Caco-2 (cell line): Measurements from ENCODE around the gene TTPAL. TPM values are rescaled to one million over a fixed set of nuclear protein-coding genes. Genes with fewer than 3 reads are reported as not detected.

Experiments used
- BruUV-seq: library from RNA; stranded (reverse); fragments of 400-500 nt; replicated peaks from 2 replicates; lab custom pipeline; 2021; lab: Mats Ljungman, UMichigan
- CTCF ChIA-PET: fragments of 300-600 bp; sonication (Branson Sonifier 250); formaldehyde crosslinking; loops from one replicate; lab custom pipeline; 2022; ENCODE audit warnings: antibody characterized with exemption; lab: Charles Lee
- POLR2A ChIA-PET: fragments of 300-600 bp; sonication (Branson Sonifier 250); formaldehyde crosslinking; loops from one replicate; lab custom pipeline; 2022; ENCODE audit warnings: antibody characterized with exemption; lab: Charles Lee
- DNase-seq, 2 experiments: peaks; one replicate each; pipeline versions ENCODE4 v3.0.0 to v3.0.0-alpha.2; 2020 to 2022
- H3K27me3 ChIP-seq: replicated peaks from 2 replicates; pipeline ENCODE4 v1.6.0; 2011; ENCODE audit warnings: low read length; ENCODE audit not compliant: control insufficient read depth, insufficient read depth
- H3K36me3 ChIP-seq: 2 replicates; pipeline ENCODE4 v1.5.1; 2011; ENCODE audit warnings: low read length; ENCODE audit not compliant: control insufficient read depth, insufficient read depth
- H3K4me1 ChIP-seq: fragments of 250-450 bp; sonication (Bioruptor Pico); 2 replicates; pipeline ENCODE4 v1.5.1; 2020; ENCODE audit warnings: mild to moderate bottlenecking
- H3K4me3 ChIP-seq: 2 replicates; pipeline ENCODE4 v1.5.1; 2011; ENCODE audit warnings: low read depth, mild to moderate bottlenecking, control low read depth, low read length
- H3K9me3 ChIP-seq: fragments of 250-450 bp; sonication (Bioruptor Pico); 2 replicates; pipeline ENCODE4 v1.5.1; 2020; ENCODE audit warnings: mild to moderate bottlenecking, moderate library complexity
- H3K27ac Mint-ChIP-seq: one replicate; pipeline ENCODE4 v1.8.0; 2022; ENCODE audit warnings: mixed read lengths; ENCODE audit not compliant: unreplicated experiment
- H3K27me3 Mint-ChIP-seq: one replicate; pipeline ENCODE4 v1.8.0; 2022; ENCODE audit warnings: mixed read lengths; ENCODE audit not compliant: insufficient read depth, unreplicated experiment
- H3K36me3 Mint-ChIP-seq: one replicate; pipeline ENCODE4 v1.8.0; 2022; ENCODE audit warnings: mild to moderate bottlenecking, mixed read lengths; ENCODE audit not compliant: insufficient read depth, unreplicated experiment
- H3K4me1 Mint-ChIP-seq: one replicate; pipeline ENCODE4 v1.8.0; 2022; ENCODE audit warnings: low read depth, mixed read lengths; ENCODE audit not compliant: unreplicated experiment
- H3K4me3 Mint-ChIP-seq: one replicate; pipeline ENCODE4 v1.8.0; 2022; ENCODE audit warnings: mild to moderate bottlenecking, moderate library complexity, mixed read lengths; ENCODE audit not compliant: unreplicated experiment
- H3K9me3 Mint-ChIP-seq: one replicate; pipeline ENCODE4 v1.8.0; 2022; ENCODE audit warnings: mixed read lengths; ENCODE audit not compliant: unreplicated experiment
- CTCF ChIP-seq, 2 experiments: fragments of 200-600 bp in 1 of 2; IDR thresholded peaks; 1 replicate in 1 of 2; 2 replicates in 1 of 2; pipeline versions ENCODE4 v1.5.1 to v1.8.0; 2011 to 2022; ENCODE audit warnings: antibody characterized with exemption in 1 of 2, control low read depth in 1 of 2, inconsistent platforms in 1 of 2, low read depth in 1 of 2, low read length in 1 of 2, mild to moderate bottlenecking in 1 of 2, moderate library complexity in 1 of 2; ENCODE audit not compliant: insufficient read depth in 1 of 2, severe bottlenecking in 1 of 2, unreplicated experiment in 1 of 2
- intact Hi-C: fragments of 100-400 bp; cut with micrococcal nuclease; formaldehyde crosslinking; loops from one replicate; pipeline ENCODE4 v1.10.0; 2022; ENCODE audit not compliant: unreplicated experiment
- total RNA-seq: library from RNA; stranded (reverse); gene quantifications from 2 replicates; pipeline ENCODE4 v1.2.3, GENCODE V29; 2022

The TTPAL gene
- total RNA-seq, 1 experiment from 2014 or later: 54.6 TPM

DNA sequence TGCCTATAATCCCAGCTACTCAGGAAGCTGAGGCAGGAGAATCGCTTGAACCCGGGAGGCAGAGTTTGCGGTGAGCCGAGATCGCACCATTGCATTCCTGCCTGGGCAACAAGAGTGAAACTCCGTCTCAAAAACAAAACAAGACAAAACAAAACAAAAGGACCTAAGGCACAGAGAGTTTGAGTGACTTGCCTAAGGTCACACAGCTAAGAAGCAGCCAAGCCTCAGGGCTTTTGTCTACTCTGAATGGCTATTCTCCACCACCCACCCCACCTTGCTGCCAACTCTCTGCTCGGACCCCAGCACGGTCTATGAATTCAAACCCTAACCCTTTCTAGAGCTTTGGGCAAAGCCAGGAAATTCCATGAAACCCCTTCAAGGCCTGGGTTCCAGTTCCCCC, 19.1 kb upstream of the TTPAL start:
- POLR2A ChIA-PET: no interaction called here
- DNase-seq: no peak

GRCh38 chr20:44457016-44457415, 18.7 kb upstream of the TTPAL start:
- BruUV-seq: no TSS peak
- DNase-seq: peak; percentile 50 to 88

More for the DNA sequence above, 19.1 kb upstream of the TTPAL start:
- Histone ChIP-seq H3K9me3 (no peaks in the 10 kb centered on the region), H3K4me3 (no peak overlapping the region), H3K27me3 (no peaks in the 10 kb centered on the region), H3K4me1 (peaks cover 9% of the 10 kb centered on the region), H3K36me3 (no peaks in the 10 kb centered on the region)
- CTCF ChIA-PET: interaction anchor here (0.6 to 1.0 kb wide), 2 partner anchors 16 to 72 kb away, joined by 3 to 4 read pairs; no protein-coding TSS in a partner anchor
- no peaks in the 10 kb centered on the region for H3K27me3 Mint-ChIP-seq
- H3K36me3 Mint-ChIP-seq: no peaks in the 10 kb centered on the region
- no peaks in the 10 kb centered on the region for H3K4me1 Mint-ChIP-seq
- peak overlapping the region; percentile 34 for H3K27ac Mint-ChIP-seq
- intact Hi-C loops: no loop called here
- H3K9me3 Mint-ChIP-seq: no peaks in the 10 kb centered on the region
- no TSS peak for BruUV-seq
- TF ChIP-seq CTCF (IDR thresholded peaks at IDR 0.05; ENCODE audit: insufficient read depth in 1 of 2, low read depth in 1 of 2, low read length in 1 of 2, severe bottlenecking in 1 of 2, unreplicated experiment in 1 of 2): no peak
- no peak overlapping the region for H3K4me3 Mint-ChIP-seq

GRCh38 chr20:44459271-44459670, 16.4 kb upstream of the TTPAL start:
- Histone ChIP-seq H3K4me1 (peaks cover 9% of the 10 kb centered on the region), H3K9me3 (no peaks in the 10 kb centered on the region), H3K4me3 (no peak overlapping the region), H3K36me3 (no peaks in the 10 kb centered on the region), H3K27me3 (no peaks in the 10 kb centered on the region)
- Mint-ChIP-seq H3K9me3 (no peaks in the 10 kb centered on the region), H3K36me3 (no peaks in the 10 kb centered on the region), H3K4me1 (no peaks in the 10 kb centered on the region), H3K4me3 (no peak overlapping the region), H3K27me3 (no peaks in the 10 kb centered on the region), H3K27ac (no peak overlapping the region)
- ChIA-PET POLR2A (no interaction called here), CTCF (interaction anchor here (0.7 to 3.3 kb wide), 6 partner anchors 12 to 342 kb away, joined by 3 to 38 read pairs (median 4); no protein-coding TSS in a partner anchor)
- intact Hi-C loops: no loop called here
- no peak for DNase-seq
- TF ChIP-seq CTCF (IDR thresholded peaks at IDR 0.05; ENCODE audit: insufficient read depth in 1 of 2, low read depth in 1 of 2, low read length in 1 of 2, severe bottlenecking in 1 of 2, unreplicated experiment in 1 of 2): no peak
- BruUV-seq: no TSS peak

More at GRCh38 chr20:44457016-44457415, 18.7 kb upstream of the TTPAL start:
- H3K27me3 ChIP-seq: no peaks in the 10 kb centered on the region
- CTCF ChIA-PET: no interaction called here
- Mint-ChIP-seq H3K4me3 (no peak overlapping the region), H3K27me3 (no peaks in the 10 kb centered on the region), H3K27ac (peak overlapping the region; percentile 34), H3K36me3 (no peaks in the 10 kb centered on the region), H3K4me1 (no peaks in the 10 kb centered on the region), H3K9me3 (no peaks in the 10 kb centered on the region)
- POLR2A ChIA-PET: no interaction called here
- no peak overlapping the region for H3K4me3 ChIP-seq
- H3K36me3 ChIP-seq: no peaks in the 10 kb centered on the region
- TF ChIP-seq CTCF (IDR thresholded peaks at IDR 0.05; ENCODE audit: insufficient read depth in 1 of 2, low read depth in 1 of 2, low read length in 1 of 2, severe bottlenecking in 1 of 2, unreplicated experiment in 1 of 2): no peak
- H3K4me1 ChIP-seq: peaks cover 9% of the 10 kb centered on the region
- intact Hi-C loops: no loop called here
- H3K9me3 ChIP-seq: no peaks in the 10 kb centered on the region
